ENCODE data around the gene CARHSP1.

- TF ChIP-seq, protein P1, sequence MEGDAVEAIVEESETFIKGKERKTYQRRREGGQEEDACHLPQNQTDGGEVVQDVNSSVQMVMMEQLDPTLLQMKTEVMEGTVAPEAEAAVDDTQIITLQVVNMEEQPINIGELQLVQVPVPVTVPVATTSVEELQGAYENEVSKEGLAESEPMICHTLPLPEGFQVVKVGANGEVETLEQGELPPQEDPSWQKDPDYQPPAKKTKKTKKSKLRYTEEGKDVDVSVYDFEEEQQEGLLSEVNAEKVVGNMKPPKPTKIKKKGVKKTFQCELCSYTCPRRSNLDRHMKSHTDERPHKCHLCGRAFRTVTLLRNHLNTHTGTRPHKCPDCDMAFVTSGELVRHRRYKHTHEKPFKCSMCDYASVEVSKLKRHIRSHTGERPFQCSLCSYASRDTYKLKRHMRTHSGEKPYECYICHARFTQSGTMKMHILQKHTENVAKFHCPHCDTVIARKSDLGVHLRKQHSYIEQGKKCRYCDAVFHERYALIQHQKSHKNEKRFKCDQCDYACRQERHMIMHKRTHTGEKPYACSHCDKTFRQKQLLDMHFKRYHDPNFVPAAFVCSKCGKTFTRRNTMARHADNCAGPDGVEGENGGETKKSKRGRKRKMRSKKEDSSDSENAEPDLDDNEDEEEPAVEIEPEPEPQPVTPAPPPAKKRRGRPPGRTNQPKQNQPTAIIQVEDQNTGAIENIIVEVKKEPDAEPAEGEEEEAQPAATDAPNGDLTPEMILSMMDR (IDR thresholded peaks at IDR 0.05; ENCODE audit: insufficient read depth, low read depth, low read length) = no peak
- no peak for TF ChIP-seq EZH2 (IDR thresholded peaks at IDR 0.05; ENCODE audit: insufficient read depth, low read length)
Measured at GRCh38 chr16:8818504-8819270, 50.1 kb downstream of the CARHSP1 start.
